ENCODE results near the gene SH3PXD2A.

Gene SH3PXD2A

GRCh38 chr10:103781329-103782061, 73.9 kb downstream of the SH3PXD2A start:
- DNase-seq (no peak), ATAC-seq (ENCODE audit: insufficient read depth, low read depth) (peak; percentile 68)
- no peaks in the 10 kb centered on the region for H4K20me1 ChIP-seq (ENCODE audit: insufficient read depth, low read length)

GRCh38 chr10:103780242-103781149, 74.9 kb downstream of the SH3PXD2A start:
- Histone ChIP-seq H3K4me3 (ENCODE audit: low read depth in 1 of 2, low read length in 2 of 2) (no peak overlapping the region), H3K9ac (ENCODE audit: low read depth, low read length) (no peak overlapping the region), H4K20me1 (ENCODE audit: insufficient read depth, low read length) (no peaks in the 10 kb centered on the region), H3K36me3 (ENCODE audit: insufficient read depth, low read length) (no peaks in the 10 kb centered on the region), H3K4me2 (ENCODE audit: insufficient read depth, low read length) (no peak overlapping the region), H2AFZ (ENCODE audit: low read depth, low read length) (no peak overlapping the region), H3K9me3 (ENCODE audit: insufficient read depth, low read length, severe bottlenecking) (no peaks in the 10 kb centered on the region), H3K27ac (ENCODE audit: low read length) (no peak overlapping the region), H3K27me3 (ENCODE audit: insufficient read depth, low read length, poor library complexity) (peaks cover 2% of the 10 kb centered on the region), H3K4me1 (ENCODE audit: insufficient read depth, low read length) (no peaks in the 10 kb centered on the region), H3K79me2 (ENCODE audit: insufficient read depth, low read length) (no peaks in the 10 kb centered on the region)
- TF ChIP-seq CTCF (IDR thresholded peaks at IDR 0.05; ENCODE audit: borderline replicate concordance, extremely low read depth, low read length, poor library complexity, severe bottlenecking) = no peak
- no peak for TF ChIP-seq EZH2 (IDR thresholded peaks at IDR 0.05; ENCODE audit: borderline replicate concordance, low read depth, low read length, severe bottlenecking)
- DNase-seq (no peak), ATAC-seq (ENCODE audit: insufficient read depth, low read depth) (no peak)

More at GRCh38 chr10:103781329-103782061, 73.9 kb downstream of the SH3PXD2A start:
- Histone ChIP-seq H3K27me3 (ENCODE audit: insufficient read depth, low read length, poor library complexity) (peaks cover 2% of the 10 kb centered on the region), H3K4me1 (ENCODE audit: insufficient read depth, low read length) (no peaks in the 10 kb centered on the region), H3K36me3 (ENCODE audit: insufficient read depth, low read length) (no peaks in the 10 kb centered on the region), H3K9me3 (ENCODE audit: insufficient read depth, low read length, severe bottlenecking) (no peaks in the 10 kb centered on the region), H2AFZ (ENCODE audit: low read depth, low read length) (no peak overlapping the region), H3K79me2 (ENCODE audit: insufficient read depth, low read length) (no peaks in the 10 kb centered on the region), H3K4me2 (ENCODE audit: insufficient read depth, low read length) (no peak overlapping the region), H3K9ac (ENCODE audit: low read depth, low read length) (no peak overlapping the region), H3K27ac (ENCODE audit: low read length) (no peak overlapping the region), H3K4me3 (ENCODE audit: low read depth in 1 of 2, low read length in 2 of 2) (no peak overlapping the region)
- TF ChIP-seq EZH2 (IDR thresholded peaks at IDR 0.05; ENCODE audit: borderline replicate concordance, low read depth, low read length, severe bottlenecking) (no peak), CTCF (IDR thresholded peaks at IDR 0.05; ENCODE audit: borderline replicate concordance, extremely low read depth, low read length, poor library complexity, severe bottlenecking) (peak; percentile 42)

GRCh38 chr10:103778358-103779139, 76.8 kb downstream of the SH3PXD2A start:
- H3K9ac ChIP-seq (ENCODE audit: low read depth, low read length) = no peak overlapping the region
- H3K9me3 ChIP-seq (ENCODE audit: insufficient read depth, low read length, severe bottlenecking) = no peaks in the 10 kb centered on the region
- no peak overlapping the region for H3K4me2 ChIP-seq (ENCODE audit: insufficient read depth, low read length)
- no peaks in the 10 kb centered on the region for H3K4me1 ChIP-seq (ENCODE audit: insufficient read depth, low read length)
- H2AFZ ChIP-seq (ENCODE audit: low read depth, low read length) = no peak overlapping the region
- H4K20me1 ChIP-seq (ENCODE audit: insufficient read depth, low read length) = no peaks in the 10 kb centered on the region
- no peak overlapping the region for H3K4me3 ChIP-seq (ENCODE audit: low read depth in 1 of 2, low read length in 2 of 2)
- no peak overlapping the region for H3K27ac ChIP-seq (ENCODE audit: low read length)
- no peaks in the 10 kb centered on the region for H3K36me3 ChIP-seq (ENCODE audit: insufficient read depth, low read length)
- no peaks in the 10 kb centered on the region for H3K27me3 ChIP-seq (ENCODE audit: insufficient read depth, low read length, poor library complexity)
- DNase-seq (no peak), ATAC-seq (ENCODE audit: insufficient read depth, low read depth) (no peak)
- TF ChIP-seq EZH2 (IDR thresholded peaks at IDR 0.05; ENCODE audit: borderline replicate concordance, low read depth, low read length, severe bottlenecking) = no peak
- no peak for TF ChIP-seq CTCF (IDR thresholded peaks at IDR 0.05; ENCODE audit: borderline replicate concordance, extremely low read depth, low read length, poor library complexity, severe bottlenecking)
- no peaks in the 10 kb centered on the region for H3K79me2 ChIP-seq (ENCODE audit: insufficient read depth, low read length)

Data from DND-41 (cell line).